Right lobe of liver (tissue), 6 donors: ENCODE results near the gene RAB32. TPM values are rescaled to one million over a fixed set of nuclear protein-coding genes. Genes with fewer than 3 reads are reported as not detected.

ENCODE experiments used
- ATAC-seq, 4 donors: fragments of 200-7000 bp; cut with Tn5 transposase; one replicate each; pipeline ENCODE4 v1.9.1; 2020; ENCODE audit warnings: mild to moderate bottlenecking in 4 of 4, moderate library complexity in 4 of 4
- DNase-seq, 3 donors: peaks; one replicate each; pipeline ENCODE4 v3.0.0-alpha.2; 2020
- H3K27ac ChIP-seq, 3 donors: fragments of 200-600 bp; one replicate each; pipeline ENCODE4 v1.8.0; 2022
- H3K27me3 ChIP-seq, 2 donors: fragments of 200-600 bp; one replicate each; pipeline ENCODE4 v1.8.0; 2022
- H3K36me3 ChIP-seq, 4 donors: fragments of 200-600 bp; sonication (generic) in 1 of 4; one replicate each; pipeline versions ENCODE4 v1.5.1 to v1.8.0; 2017 to 2022; ENCODE audit warnings: control low read depth in 1 of 4
- H3K4me1 ChIP-seq, 4 donors: fragments of 200-600 bp; sonication (generic) in 1 of 4; one replicate each; pipeline versions ENCODE4 v1.5.1 to v1.8.0; 2017 to 2022; ENCODE audit warnings: control low read depth in 1 of 4
- H3K4me3 ChIP-seq, 3 donors: fragments of 200-600 bp; one replicate each; pipeline ENCODE4 v1.8.0; 2022
- H3K9me3 ChIP-seq, 4 donors: fragments of 200-600 bp; sonication (generic) in 1 of 4; one replicate each; pipeline versions ENCODE4 v1.5.1 to v1.8.0; 2017 to 2022; ENCODE audit warnings: control low read depth in 1 of 4
- POLR2A ChIP-seq: fragments of 450-650 bp; IDR thresholded peaks from one replicate; pipeline ENCODE4 v1.6.1; 2017; ENCODE audit warnings: antibody characterized with exemption, mild to moderate bottlenecking
- WGBS: methylation state at CpG from one replicate; pipeline ENCODE4 v1.1.6; 2018; ENCODE audit warnings: low coverage, low lambda C conversion rate; ENCODE audit not compliant: insufficient coverage; ENCODE audit errors: missing lambda C conversion rate; 5-methylcytosine and 5-hydroxymethylcytosine counted together
- intact Hi-C, 2 donors: fragments of 100-400 bp; cut with DNase I; formaldehyde crosslinking; loops; one replicate each; pipeline versions ENCODE4 v1.11.2 to v1.14.1; 2022
- total RNA-seq, 6 experiments: library from RNA; depleted of rRNA in 2 of 6; stranded (reverse); fragments of >200 nt in 2 of 6; fragmentation: NEBNext Ultra II Directional in 3 of 6; extraction: Animal tissue kit (Norgen Biotek cat#: 25700) in 3 of 6; gene quantifications; one replicate each; pipeline versions ENCODE4 v1.1.0 to v1.2.4, GENCODE V29; 2016 to 2023
- TF ChIP-seq, protein P1 (sequence below), 4 donors: fragments of 200-600 bp in 3 of 4; fragments of 450-650 bp in 1 of 4; IDR thresholded peaks; one replicate each; pipeline versions ENCODE4 v1.5.1 to v1.8.0; 2016 to 2022; ENCODE audit warnings: antibody characterized with exemption in 4 of 4, mild to moderate bottlenecking in 2 of 4
- donor health status: DM: no; HTN: yes; CAD: no.
- donor health status: DM: no; HTN: no; CAD: no.
- donor health status: DM: no; HTN: no; CAD: no.
- donor health status: DM: no; HTN: yes; CAD: no.
- donor health status: DM: no; HTN: yes; CAD: no.

The RAB32 gene
- total RNA-seq, 6 experiments from 2014 or later, result 12.7 to 55.1 (median 29.2) TPM

DNA sequence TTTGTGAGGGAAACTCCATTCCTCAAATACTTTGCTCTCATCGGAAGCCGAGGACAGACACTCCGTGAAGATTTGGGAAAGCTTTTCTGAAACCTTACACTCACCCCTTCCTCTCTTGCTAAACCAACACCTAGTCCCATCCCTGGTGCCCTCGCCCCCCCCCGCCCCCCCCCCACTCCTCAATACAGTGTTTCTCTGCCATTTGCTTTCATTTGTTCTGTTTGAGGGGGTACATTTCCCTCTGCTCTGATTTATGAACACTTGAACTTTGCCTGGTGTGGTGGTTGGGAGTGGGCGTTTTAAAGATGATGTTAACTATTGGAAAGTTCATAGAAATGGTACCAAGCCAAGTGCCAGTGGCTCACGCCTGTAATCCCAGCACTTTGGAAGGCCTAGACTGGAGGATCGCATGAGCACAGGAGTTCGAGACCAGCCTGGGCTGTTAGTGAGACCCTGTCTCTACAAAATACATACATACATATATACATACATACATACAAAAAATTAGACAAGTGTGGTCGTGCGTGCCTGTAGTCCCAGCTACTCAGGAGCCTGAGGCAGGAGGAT, 1.1 kb downstream of the RAB32 start:
- peak overlapping the region; percentile 77 to 98 (median 94) for H3K27ac ChIP-seq
- intact Hi-C loops, result no loop called here
- H3K9me3 ChIP-seq, result no peaks in the 10 kb centered on the region
- TF ChIP-seq POLR2A, result no peak
- TF ChIP-seq, protein P1, sequence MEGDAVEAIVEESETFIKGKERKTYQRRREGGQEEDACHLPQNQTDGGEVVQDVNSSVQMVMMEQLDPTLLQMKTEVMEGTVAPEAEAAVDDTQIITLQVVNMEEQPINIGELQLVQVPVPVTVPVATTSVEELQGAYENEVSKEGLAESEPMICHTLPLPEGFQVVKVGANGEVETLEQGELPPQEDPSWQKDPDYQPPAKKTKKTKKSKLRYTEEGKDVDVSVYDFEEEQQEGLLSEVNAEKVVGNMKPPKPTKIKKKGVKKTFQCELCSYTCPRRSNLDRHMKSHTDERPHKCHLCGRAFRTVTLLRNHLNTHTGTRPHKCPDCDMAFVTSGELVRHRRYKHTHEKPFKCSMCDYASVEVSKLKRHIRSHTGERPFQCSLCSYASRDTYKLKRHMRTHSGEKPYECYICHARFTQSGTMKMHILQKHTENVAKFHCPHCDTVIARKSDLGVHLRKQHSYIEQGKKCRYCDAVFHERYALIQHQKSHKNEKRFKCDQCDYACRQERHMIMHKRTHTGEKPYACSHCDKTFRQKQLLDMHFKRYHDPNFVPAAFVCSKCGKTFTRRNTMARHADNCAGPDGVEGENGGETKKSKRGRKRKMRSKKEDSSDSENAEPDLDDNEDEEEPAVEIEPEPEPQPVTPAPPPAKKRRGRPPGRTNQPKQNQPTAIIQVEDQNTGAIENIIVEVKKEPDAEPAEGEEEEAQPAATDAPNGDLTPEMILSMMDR (IDR thresholded peaks at IDR 0.05), result no peak
- no peaks in the 10 kb centered on the region for H3K36me3 ChIP-seq
- peak in 1 of 4 donors; percentile 1 for ATAC-seq
- DNase-seq, result no peak
- peaks cover 0 to 24% (median 11%) of the 10 kb centered on the region in 4 donors for H3K4me1 ChIP-seq
- WGBS, result 14% methylated on average over 6 of the region's 11 CpGs
- peak overlapping the region; percentile 71 to 92 (median 80) for H3K4me3 ChIP-seq
- H3K27me3 ChIP-seq, result no peaks in the 10 kb centered on the region

DNA sequence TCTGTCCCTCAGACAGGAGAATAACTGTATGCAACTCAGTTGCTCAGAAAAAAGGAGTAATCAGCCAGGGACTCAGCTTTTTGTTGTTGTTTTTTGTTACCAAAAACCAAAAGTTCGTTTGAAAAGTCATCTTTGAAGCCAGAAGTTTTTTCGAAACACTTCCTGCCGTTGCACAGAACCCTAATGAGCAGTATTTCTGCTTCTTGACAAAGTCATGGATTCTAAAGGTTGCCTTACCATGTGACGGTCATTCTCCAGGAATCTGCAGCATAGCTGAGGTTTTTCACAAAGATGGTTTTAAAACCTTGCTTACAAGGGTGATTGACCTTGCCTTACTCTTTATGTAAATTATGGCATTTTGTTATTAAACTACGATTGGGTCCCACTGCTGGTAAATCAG, 1.9 kb downstream of the RAB32 start:
- Histone ChIP-seq H3K9me3 (no peaks in the 10 kb centered on the region), H3K4me3 (peak overlapping the region in 2 of 3 donors; percentile 80 to 92), H3K36me3 (no peaks in the 10 kb centered on the region), H3K4me1 (peaks cover 0 to 24% (median 11%) of the 10 kb centered on the region in 4 donors), H3K27me3 (no peaks in the 10 kb centered on the region), H3K27ac (peak overlapping the region; percentile 41 to 98 (median 94))
- peak; percentile 43 for TF ChIP-seq POLR2A
- TF ChIP-seq, protein P1 (IDR thresholded peaks at IDR 0.05), result no peak
- DNase-seq, result no peak
- intact Hi-C loops, result no loop called here
- ATAC-seq, result no peak
- WGBS, result 12% methylated on average over 5 of the region's 5 CpGs

DNA sequence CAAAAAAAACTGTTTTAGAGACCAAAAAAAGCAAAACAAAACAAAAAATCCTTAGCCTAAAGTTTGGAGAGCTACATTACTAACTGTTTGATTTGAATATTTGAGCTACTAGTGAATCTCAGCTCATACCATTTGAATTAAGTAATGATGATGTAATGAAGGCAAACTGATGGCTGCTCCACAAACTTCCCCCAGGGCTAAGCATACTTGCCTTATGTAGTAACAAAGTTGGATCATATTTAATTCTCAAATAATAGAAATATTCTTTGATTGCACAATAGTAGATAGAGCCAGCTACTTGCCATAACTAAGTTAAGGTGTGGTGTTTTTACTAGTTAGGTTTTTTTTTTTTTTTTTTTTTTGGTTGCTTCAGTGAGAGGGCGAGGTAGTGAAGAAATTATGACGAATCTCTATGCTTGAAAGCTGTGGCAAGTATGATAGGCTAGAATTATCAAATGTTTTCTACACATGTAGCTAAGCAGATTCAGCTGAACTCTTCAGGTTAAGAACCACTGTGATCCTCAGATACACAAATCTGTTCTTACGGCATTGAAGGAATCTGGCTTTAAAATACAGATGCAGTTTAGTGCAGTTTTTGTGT, 2.9 kb downstream of the RAB32 start:
- no peak for TF ChIP-seq POLR2A
- TF ChIP-seq, protein P1 (IDR thresholded peaks at IDR 0.05), result no peak
- no peaks in the 10 kb centered on the region for H3K9me3 ChIP-seq
- no peak for DNase-seq
- 46% methylated on average over 3 of the region's 3 CpGs for WGBS
- H3K4me1 ChIP-seq, result peaks cover 0 to 25% (median 14%) of the 10 kb centered on the region in 4 donors
- intact Hi-C loops, result no loop called here
- ATAC-seq, result peak in 1 of 4 donors; percentile 48
- H3K27ac ChIP-seq, result peak overlapping the region; percentile 41 to 98 (median 94)
- no peaks in the 10 kb centered on the region for H3K27me3 ChIP-seq
- peaks cover 0 to 4% (median 0%) of the 10 kb centered on the region in 4 donors for H3K36me3 ChIP-seq
- H3K4me3 ChIP-seq, result no peak overlapping the region

DNA sequence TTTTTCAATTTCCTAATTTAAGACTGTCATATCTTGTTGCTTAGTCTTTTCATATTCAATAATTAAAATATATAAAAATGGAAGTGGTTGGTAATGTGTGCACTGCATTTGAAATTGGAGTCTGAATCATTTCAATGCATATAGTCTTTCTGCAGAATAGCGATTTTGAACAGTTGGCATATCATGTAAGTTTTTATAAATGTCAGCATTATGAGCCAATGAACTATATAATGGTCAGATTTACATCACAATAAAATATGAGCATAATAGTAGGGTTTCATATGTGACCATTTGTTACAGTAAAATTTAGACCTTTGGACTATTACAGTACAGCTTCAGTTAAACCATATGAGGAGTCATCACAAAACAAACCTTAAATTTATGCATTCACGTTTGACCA, 4.3 kb downstream of the RAB32 start:
- no peak overlapping the region for H3K4me3 ChIP-seq

More for the DNA sequence above, 4.3 kb downstream of the RAB32 start:
- H3K9me3 ChIP-seq, result no peaks in the 10 kb centered on the region
- H3K27ac ChIP-seq, result no peak overlapping the region
- intact Hi-C loops, result no loop called here
- ATAC-seq (no peak), DNase-seq (no peak)
- no peak for TF ChIP-seq POLR2A
- TF ChIP-seq, protein P1 (IDR thresholded peaks at IDR 0.05), result no peak
- peaks cover 0 to 6% (median 0%) of the 10 kb centered on the region in 4 donors for H3K36me3 ChIP-seq
- H3K4me1 ChIP-seq, result peaks cover 0 to 25% (median 14%) of the 10 kb centered on the region in 4 donors
- H3K27me3 ChIP-seq, result no peaks in the 10 kb centered on the region
- WGBS, result 84% methylated on average over 2 of the region's 2 CpGs
